K562 (cell line): Measurements from ENCODE around the gene DHDH. TPM values are rescaled to one million over a fixed set of nuclear protein-coding genes. Genes with fewer than 3 reads are reported as not detected.
A peak's percentile ranks its signal among the peaks of the same experiment; 100 is the strongest.

Experiments used
- ATAC-seq: fragments of 200-7000 bp; cut with Tn5 transposase; 3 replicates; pipeline ENCODE4 v1.9.1; 2020; ENCODE audit warnings: moderate library complexity
- BruUV-seq: library from RNA; stranded (reverse); fragments of 400-500 nt; replicated peaks from 2 replicates; lab custom pipeline; 2021; lab: Mats Ljungman, UMichigan
- CTCF ChIA-PET: fragments of 300-600 bp; formaldehyde crosslinking; extraction: SDS; loops from one replicate; lab custom pipeline; 2021; ENCODE audit warnings: low intra/inter-chr PET ratio; lab: Yijun Ruan, JAX
- POLR2A ChIA-PET: fragments of 300-600, 350-650 bp; sonication (Branson Sonifier 250); formaldehyde crosslinking; extraction: SDS; loops from one replicate; lab custom pipeline; 2021; ENCODE audit warnings: antibody characterized with exemption, inconsistent platforms; lab: Yijun Ruan, JAX
- DNase-seq, 4 experiments: peaks; one replicate each; pipeline versions ENCODE4 v3.0.0 to v3.0.0-alpha.2; 2011 to 2018; ENCODE audit warnings: low spot score in 3 of 4, mixed read lengths in 3 of 4; ENCODE audit errors: extremely low read depth in 1 of 4
- FAIRE-seq: peaks from 2 replicates; lab custom pipeline; 2011; peaks lifted over from hg19 to GRCh38; lab: Jason Lieb, UNC
- H2AFZ ChIP-seq: 2 replicates; pipeline ENCODE4 v1.6.0; 2011; ENCODE audit warnings: low read depth, low read length, control low read depth, inconsistent platforms
- H3K27ac ChIP-seq: fragments of 200-600 bp; 3 replicates; pipeline ENCODE4 v1.8.0; 2011; ENCODE audit warnings: low read depth, mild to moderate bottlenecking, control low read depth, inconsistent platforms, low read length, moderate library complexity, mixed read lengths; ENCODE audit errors: extremely low read depth
- H3K27me3 ChIP-seq, 2 experiments: fragments of 300-600 bp in 1 of 2; 2 replicates in 1 of 2; 3 replicates in 1 of 2; pipeline versions ENCODE4 v1.6.0 to v1.8.0; 2011; ENCODE audit warnings: inconsistent platforms in 2 of 2, low read length in 2 of 2, mild to moderate bottlenecking in 1 of 2, mixed read lengths in 1 of 2, moderate library complexity in 1 of 2; ENCODE audit not compliant: control insufficient read depth in 2 of 2, insufficient read depth in 2 of 2
- H3K36me3 ChIP-seq: fragments of 300-600 bp; 3 replicates; pipeline ENCODE4 v1.8.0; 2011; ENCODE audit warnings: mild to moderate bottlenecking, low read length, inconsistent platforms; ENCODE audit not compliant: control insufficient read depth, insufficient read depth
- H3K4me1 ChIP-seq, 2 experiments: fragments of 200-600 bp in 1 of 2; replicated peaks in 1 of 2; 2 replicates in 1 of 2; 3 replicates in 1 of 2; pipeline versions ENCODE4 v1.5.1 to v1.8.0; 2011; ENCODE audit warnings: inconsistent platforms in 2 of 2, low read length in 2 of 2, mild to moderate bottlenecking in 1 of 2, mixed read lengths in 1 of 2, moderate library complexity in 1 of 2; ENCODE audit not compliant: control insufficient read depth in 2 of 2, insufficient read depth in 2 of 2
- H3K4me2 ChIP-seq: 2 replicates; pipeline ENCODE4 v1.6.1; 2011; ENCODE audit warnings: low read length, control low read depth, inconsistent platforms, mixed read lengths; ENCODE audit not compliant: insufficient read depth
- H3K4me3 ChIP-seq: fragments of 200-600 bp; sonication (generic), shearing (Covaris generic); 2 replicates; pipeline ENCODE4 v1.5.1; 2016; ENCODE audit warnings: control low read depth, inconsistent platforms
- H3K79me2 ChIP-seq: fragments of 200-600 bp; 3 replicates; pipeline ENCODE4 v1.8.0; 2011; ENCODE audit warnings: low read length, inconsistent platforms; ENCODE audit not compliant: control insufficient read depth, insufficient read depth
- H3K9ac ChIP-seq, 2 experiments: 2 replicates each; pipeline versions ENCODE4 v1.6.0 to v1.6.1; 2011; ENCODE audit warnings: low read depth in 2 of 2, low read length in 2 of 2, control low read depth in 1 of 2, inconsistent platforms in 1 of 2, mild to moderate bottlenecking in 1 of 2, mixed read lengths in 1 of 2; ENCODE audit not compliant: insufficient read depth in 1 of 2
- H3K9me1 ChIP-seq: one replicate; pipeline ENCODE4 v1.6.0; 2011; ENCODE audit warnings: inconsistent platforms, mild to moderate bottlenecking, low read length, moderate library complexity; ENCODE audit not compliant: control insufficient read depth, insufficient read depth
- H3K9me3 ChIP-seq: replicated peaks from 2 replicates; pipeline ENCODE4 v1.5.1; 2011; ENCODE audit warnings: low read depth, low read length, inconsistent platforms; ENCODE audit not compliant: control insufficient read depth, insufficient read depth
- H4K20me1 ChIP-seq: replicated peaks from 2 replicates; pipeline ENCODE4 v1.6.1; 2011; ENCODE audit warnings: low read length, inconsistent platforms, mixed read lengths; ENCODE audit not compliant: control insufficient read depth, insufficient read depth
- ARHGAP35 ChIP-seq: fragments of 450-650 bp; IDR thresholded peaks from 2 replicates; pipeline ENCODE4 v1.6.1; 2018; ENCODE audit not compliant: partially characterized antibody
- BMI1 ChIP-seq: fragments of 150-350 bp; IDR thresholded peaks from 2 replicates; pipeline ENCODE4 v1.6.1; 2014; ENCODE audit warnings: low read length
- CBX3 ChIP-seq, 2 experiments: IDR thresholded peaks; 1 replicate in 1 of 2; 2 replicates in 1 of 2; pipeline ENCODE4 v1.6.1; 2012; ENCODE audit warnings: inconsistent platforms in 2 of 2, low read length in 2 of 2, borderline replicate concordance in 1 of 2, control low read depth in 1 of 2
- ELF4 ChIP-seq: fragments of 450-650 bp; formaldehyde crosslinking; IDR thresholded peaks from 2 replicates; pipeline ENCODE4 v1.4.0; 2022; ENCODE audit warnings: missing genetic modification characterization
- FOXP1 ChIP-seq: sonication (generic); formaldehyde crosslinking; IDR thresholded peaks from 2 replicates; pipeline ENCODE4 v1.8.0; 2022; ENCODE audit warnings: mild to moderate bottlenecking, missing genetic modification reagents
- MAFG ChIP-seq: fragments of 450-650 bp; conservative IDR thresholded peaks from 2 replicates; pipeline ENCODE4 v1.6.1; 2016; ENCODE audit warnings: missing genetic modification characterization, missing compliant biosample characterization
- RFX7 ChIP-seq: fragments of 250-450 bp; sonication (Bioruptor Pico); IDR thresholded peaks from 2 replicates; pipeline ENCODE4 v1.5.1; 2021; ENCODE audit warnings: mild to moderate bottlenecking
- ZFP30 ChIP-seq: fragments of 250-450 bp; sonication (Bioruptor Pico); IDR thresholded peaks from 2 replicates; pipeline ENCODE4 v1.8.0; 2022; ENCODE audit warnings: moderate library complexity, mild to moderate bottlenecking, inconsistent platforms, borderline replicate concordance
- ZNF696 ChIP-seq: fragments of 250-450 bp; sonication (Bioruptor Pico); conservative IDR thresholded peaks from 2 replicates; pipeline ENCODE4 v1.4.0; 2020; ENCODE audit warnings: mild to moderate bottlenecking, moderate library complexity
- ZSCAN32 ChIP-seq: fragments of 450-650 bp; formaldehyde crosslinking; IDR thresholded peaks from 2 replicates; pipeline ENCODE4 v1.4.0; 2020; ENCODE audit warnings: mild to moderate bottlenecking, moderate library complexity
- WGBS: fragments of 100-300 bp; shearing (Covaris generic); methylation state at CpG from one replicate; pipeline ENCODE4 v1.1.6; 2016; ENCODE audit warnings: low coverage, mixed read lengths; ENCODE audit not compliant: insufficient coverage; ENCODE audit errors: missing lambda C conversion rate; 5-methylcytosine and 5-hydroxymethylcytosine counted together
- in situ Hi-C: fragments of 300-500 bp; cut with MboI; formaldehyde crosslinking; loops from 4 replicates; pipeline ENCODE4 v1.15.0; 2018; ENCODE audit warnings: inconsistent platforms, mixed read lengths
- intact Hi-C: fragments of 100-400 bp; cut with micrococcal nuclease; formaldehyde crosslinking; loops from 2 replicates; pipeline ENCODE4 v1.14.2; 2022
- polyA plus RNA-seq, 8 experiments: library from polyadenylated mRNA; depleted of rRNA in 4 of 8; stranded (reverse) in 5 of 8; unstranded in 3 of 8; fragments of >200 nt; fragmentation: Nextera tagmentation in 2 of 8; fragmentation: Illumina TruSeq in 1 of 8; extraction: Ambion mirVana in 2 of 8; extraction: Trizol in 1 of 8; gene quantifications; 2 replicates each; pipeline versions ENCODE4 v1.2.1 to v1.2.3, GENCODE V29; 2011 to 2014; ENCODE audit warnings: inconsistent platforms in 1 of 8, missing spikeins in 1 of 8
- total RNA-seq, 7 experiments: library from RNA; depleted of rRNA in 6 of 7; stranded (reverse); fragments of >200 nt in 6 of 7; fragmentation: Illumina TruSeq in 2 of 7; extraction: Trizol in 2 of 7; gene quantifications; 2 replicates each; pipeline versions ENCODE4 v1.2.1 to v1.2.3, GENCODE V29; 2011 to 2021; ENCODE audit warnings: low replicate concordance in 1 of 7
- TF ChIP-seq, protein P1 (sequence below): sonication (generic); formaldehyde crosslinking; IDR thresholded peaks from 2 replicates; pipeline ENCODE4 v1.8.0; 2023; ENCODE audit warnings: missing genetic modification reagents, mild to moderate bottlenecking, borderline replicate concordance

DHDH gene
- total and polyA plus RNA-seq, 9 of the 15 experiments (the other 6 are each of a cell fraction or from before 2014, with no cell fraction given), result 0.37 to 1.9 (median 0.87) TPM

DNA sequence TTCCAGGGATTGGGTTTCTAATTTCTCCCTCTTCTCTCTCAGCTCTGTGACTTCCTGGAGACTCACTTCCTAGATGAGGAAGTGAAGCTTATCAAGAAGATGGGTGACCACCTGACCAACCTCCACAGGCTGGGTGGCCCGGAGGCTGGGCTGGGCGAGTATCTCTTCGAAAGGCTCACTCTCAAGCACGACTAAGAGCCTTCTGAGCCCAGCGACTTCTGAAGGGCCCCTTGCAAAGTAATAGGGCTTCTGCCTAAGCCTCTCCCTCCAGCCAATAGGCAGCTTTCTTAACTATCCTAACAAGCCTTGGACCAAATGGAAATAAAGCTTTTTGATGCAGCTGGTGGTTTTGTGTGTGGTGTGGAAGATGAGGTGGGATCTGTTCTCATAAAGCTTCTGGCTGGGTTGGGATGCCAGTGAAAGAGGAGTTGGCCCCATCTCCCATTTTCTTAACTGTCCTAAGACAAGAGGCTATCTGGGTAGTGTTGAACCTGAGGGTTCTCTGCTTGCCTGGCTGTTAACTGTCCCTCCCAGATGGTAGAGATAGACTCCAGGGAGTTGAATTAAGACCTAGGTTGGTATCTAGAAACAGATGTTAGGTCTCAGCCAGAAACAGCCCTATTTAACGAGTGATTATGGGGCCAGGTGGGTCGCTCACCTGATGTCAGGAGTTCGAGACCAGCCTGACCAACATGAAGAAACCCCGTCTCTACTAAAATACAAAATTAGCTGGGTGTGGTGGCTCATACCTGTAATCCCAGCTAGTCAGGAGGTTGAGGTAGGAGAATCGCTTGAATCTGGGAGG is 33.2 kb downstream of the DHDH start (continued):
- no peak for TF ChIP-seq ZSCAN32
- peak; percentile 61; the same call in 1 of the 2 replicates for TF ChIP-seq ELF4 (CRISPR knock-in tag)

DNA sequence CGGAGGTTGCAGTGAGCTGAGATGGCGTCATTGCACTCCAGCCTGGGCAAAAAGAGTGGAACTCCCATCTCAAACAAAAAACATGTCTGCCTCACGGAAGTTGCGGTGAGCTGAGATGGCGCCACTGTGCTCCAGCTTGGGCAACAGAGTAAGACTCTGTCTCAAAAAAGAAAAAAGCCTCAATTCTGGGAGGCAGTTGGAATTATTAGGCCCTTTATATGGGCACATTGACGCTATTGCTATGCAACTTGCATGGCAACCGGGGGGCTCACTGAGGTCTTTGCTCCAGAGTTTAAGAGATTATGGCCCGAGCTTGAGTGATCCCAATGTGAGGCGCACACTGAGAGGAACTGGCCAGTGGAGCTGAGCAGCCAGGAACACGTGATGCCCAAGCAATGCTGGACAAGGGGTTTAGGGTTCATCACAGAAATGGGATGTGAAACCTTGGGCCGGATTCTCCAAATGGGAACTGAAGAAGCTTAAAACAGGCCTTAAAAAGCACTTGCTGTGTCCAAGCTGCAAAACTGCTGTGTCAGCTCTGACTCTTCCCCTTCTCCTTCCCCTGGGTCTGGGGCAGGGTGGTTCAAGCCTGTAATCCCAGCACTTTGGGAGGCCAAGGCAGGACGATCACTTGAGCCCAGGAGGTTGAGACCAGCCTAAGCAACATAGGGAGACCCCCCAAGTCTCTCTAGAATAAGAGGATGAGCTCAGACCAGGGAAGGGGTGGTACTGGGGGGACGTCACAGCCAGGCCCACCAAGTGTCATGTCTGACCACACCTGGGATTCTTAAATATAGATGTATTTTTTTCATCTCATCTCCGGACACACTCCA is 34.1 kb downstream of the DHDH start:
- H3K9me1 ChIP-seq, result no peaks in the 10 kb centered on the region
- ChIA-PET CTCF (interaction anchor here (0.6 kb wide), 1 partner anchor 333 kb away, joined by 3 read pairs; no protein-coding TSS in a partner anchor), POLR2A (interaction anchor here (0.6 to 14.5 kb wide), 39 partner anchors 8 to 567 kb away, joined by 3 to 439 read pairs (median 6); partner anchors contain the start of genes BAX, BCAT2, DHDH and GYS1)
- 19% methylated on average over 14 of the region's 14 CpGs for WGBS
- H3K27ac ChIP-seq, result peak overlapping the region; percentile 82
- peak overlapping the region; percentile 90 to 91; a peak in 3 of 4 replicates for H3K9ac ChIP-seq
- H2AFZ ChIP-seq, result no peak overlapping the region
- no peaks in the 10 kb centered on the region for H3K27me3 ChIP-seq
- peaks cover 56% of the 10 kb centered on the region for H3K36me3 ChIP-seq
- peaks cover 21% of the 10 kb centered on the region for H4K20me1 ChIP-seq
- peak in 1 of 4 experiments; percentile 80 for DNase-seq
- ATAC-seq, result peak; percentile 11
- BruUV-seq, result no TSS peak
- peaks cover 32 to 54% of the 10 kb centered on the region in 2 experiments for H3K4me1 ChIP-seq
- intact Hi-C loops, result loop anchor here (1.0 to 5.0 kb wide), 3 partner anchors 35 to 94 kb away; partner anchors contain the start of genes DHDH and NUCB1
- in situ Hi-C loops, result loop anchor here (10.0 kb wide), 1 partner anchor 93 kb away; the partner anchor contains the start of gene PPP1R15A
- peak; percentile 73 for FAIRE-seq
- no peaks in the 10 kb centered on the region for H3K9me3 ChIP-seq
- H3K4me2 ChIP-seq, result peak overlapping the region; percentile 99
- H3K4me3 ChIP-seq, result peak overlapping the region; percentile 70
- peaks cover 47% of the 10 kb centered on the region for H3K79me2 ChIP-seq
- TF ChIP-seq ZNF696 (CRISPR knock-in tag), result peak; percentile 5; the same call in 1 of the 2 replicates
- TF ChIP-seq, protein P1, sequence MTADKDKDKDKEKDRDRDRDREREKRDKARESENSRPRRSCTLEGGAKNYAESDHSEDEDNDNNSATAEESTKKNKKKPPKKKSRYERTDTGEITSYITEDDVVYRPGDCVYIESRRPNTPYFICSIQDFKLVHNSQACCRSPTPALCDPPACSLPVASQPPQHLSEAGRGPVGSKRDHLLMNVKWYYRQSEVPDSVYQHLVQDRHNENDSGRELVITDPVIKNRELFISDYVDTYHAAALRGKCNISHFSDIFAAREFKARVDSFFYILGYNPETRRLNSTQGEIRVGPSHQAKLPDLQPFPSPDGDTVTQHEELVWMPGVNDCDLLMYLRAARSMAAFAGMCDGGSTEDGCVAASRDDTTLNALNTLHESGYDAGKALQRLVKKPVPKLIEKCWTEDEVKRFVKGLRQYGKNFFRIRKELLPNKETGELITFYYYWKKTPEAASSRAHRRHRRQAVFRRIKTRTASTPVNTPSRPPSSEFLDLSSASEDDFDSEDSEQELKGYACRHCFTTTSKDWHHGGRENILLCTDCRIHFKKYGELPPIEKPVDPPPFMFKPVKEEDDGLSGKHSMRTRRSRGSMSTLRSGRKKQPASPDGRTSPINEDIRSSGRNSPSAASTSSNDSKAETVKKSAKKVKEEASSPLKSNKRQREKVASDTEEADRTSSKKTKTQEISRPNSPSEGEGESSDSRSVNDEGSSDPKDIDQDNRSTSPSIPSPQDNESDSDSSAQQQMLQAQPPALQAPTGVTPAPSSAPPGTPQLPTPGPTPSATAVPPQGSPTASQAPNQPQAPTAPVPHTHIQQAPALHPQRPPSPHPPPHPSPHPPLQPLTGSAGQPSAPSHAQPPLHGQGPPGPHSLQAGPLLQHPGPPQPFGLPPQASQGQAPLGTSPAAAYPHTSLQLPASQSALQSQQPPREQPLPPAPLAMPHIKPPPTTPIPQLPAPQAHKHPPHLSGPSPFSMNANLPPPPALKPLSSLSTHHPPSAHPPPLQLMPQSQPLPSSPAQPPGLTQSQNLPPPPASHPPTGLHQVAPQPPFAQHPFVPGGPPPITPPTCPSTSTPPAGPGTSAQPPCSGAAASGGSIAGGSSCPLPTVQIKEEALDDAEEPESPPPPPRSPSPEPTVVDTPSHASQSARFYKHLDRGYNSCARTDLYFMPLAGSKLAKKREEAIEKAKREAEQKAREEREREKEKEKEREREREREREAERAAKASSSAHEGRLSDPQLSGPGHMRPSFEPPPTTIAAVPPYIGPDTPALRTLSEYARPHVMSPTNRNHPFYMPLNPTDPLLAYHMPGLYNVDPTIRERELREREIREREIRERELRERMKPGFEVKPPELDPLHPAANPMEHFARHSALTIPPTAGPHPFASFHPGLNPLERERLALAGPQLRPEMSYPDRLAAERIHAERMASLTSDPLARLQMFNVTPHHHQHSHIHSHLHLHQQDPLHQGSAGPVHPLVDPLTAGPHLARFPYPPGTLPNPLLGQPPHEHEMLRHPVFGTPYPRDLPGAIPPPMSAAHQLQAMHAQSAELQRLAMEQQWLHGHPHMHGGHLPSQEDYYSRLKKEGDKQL, result no peak
- TF ChIP-seq FOXP1 (CRISPR knock-in tag), result peak; percentile 69; the same call in 1 of the 2 replicates
- TF ChIP-seq RFX7 (CRISPR knock-in tag), result peak; percentile 54; the same call in 1 of the 2 replicates
- no peak; a peak in 1 of 3 replicates for TF ChIP-seq CBX3 (IDR thresholded peaks at IDR 0.05; ENCODE audit: borderline replicate concordance in 1 of 2, low read length in 2 of 2)
- no peak for TF ChIP-seq BMI1
- no peak for TF ChIP-seq ARHGAP35
- TF ChIP-seq ZFP30 (CRISPR knock-in tag), result 0 out of 2 replicates have a peak, but pooled peaks have one; percentile 62
- TF ChIP-seq MAFG (tag), result peak; percentile 98
